GM19468 (cell line): ENCODE measurements around the gene ADAMTS9.

Experiments used
- ATAC-seq: cut with Tn5 transposase; IDR thresholded peaks from one replicate; pipeline ENCODE4 v1.9.1; 2021; ENCODE audit warnings: mild to moderate bottlenecking, moderate library complexity, moderate number of reproducible peaks; ENCODE audit not compliant: unreplicated experiment; ENCODE audit errors: extremely low read depth

Gene ADAMTS9, protein sequence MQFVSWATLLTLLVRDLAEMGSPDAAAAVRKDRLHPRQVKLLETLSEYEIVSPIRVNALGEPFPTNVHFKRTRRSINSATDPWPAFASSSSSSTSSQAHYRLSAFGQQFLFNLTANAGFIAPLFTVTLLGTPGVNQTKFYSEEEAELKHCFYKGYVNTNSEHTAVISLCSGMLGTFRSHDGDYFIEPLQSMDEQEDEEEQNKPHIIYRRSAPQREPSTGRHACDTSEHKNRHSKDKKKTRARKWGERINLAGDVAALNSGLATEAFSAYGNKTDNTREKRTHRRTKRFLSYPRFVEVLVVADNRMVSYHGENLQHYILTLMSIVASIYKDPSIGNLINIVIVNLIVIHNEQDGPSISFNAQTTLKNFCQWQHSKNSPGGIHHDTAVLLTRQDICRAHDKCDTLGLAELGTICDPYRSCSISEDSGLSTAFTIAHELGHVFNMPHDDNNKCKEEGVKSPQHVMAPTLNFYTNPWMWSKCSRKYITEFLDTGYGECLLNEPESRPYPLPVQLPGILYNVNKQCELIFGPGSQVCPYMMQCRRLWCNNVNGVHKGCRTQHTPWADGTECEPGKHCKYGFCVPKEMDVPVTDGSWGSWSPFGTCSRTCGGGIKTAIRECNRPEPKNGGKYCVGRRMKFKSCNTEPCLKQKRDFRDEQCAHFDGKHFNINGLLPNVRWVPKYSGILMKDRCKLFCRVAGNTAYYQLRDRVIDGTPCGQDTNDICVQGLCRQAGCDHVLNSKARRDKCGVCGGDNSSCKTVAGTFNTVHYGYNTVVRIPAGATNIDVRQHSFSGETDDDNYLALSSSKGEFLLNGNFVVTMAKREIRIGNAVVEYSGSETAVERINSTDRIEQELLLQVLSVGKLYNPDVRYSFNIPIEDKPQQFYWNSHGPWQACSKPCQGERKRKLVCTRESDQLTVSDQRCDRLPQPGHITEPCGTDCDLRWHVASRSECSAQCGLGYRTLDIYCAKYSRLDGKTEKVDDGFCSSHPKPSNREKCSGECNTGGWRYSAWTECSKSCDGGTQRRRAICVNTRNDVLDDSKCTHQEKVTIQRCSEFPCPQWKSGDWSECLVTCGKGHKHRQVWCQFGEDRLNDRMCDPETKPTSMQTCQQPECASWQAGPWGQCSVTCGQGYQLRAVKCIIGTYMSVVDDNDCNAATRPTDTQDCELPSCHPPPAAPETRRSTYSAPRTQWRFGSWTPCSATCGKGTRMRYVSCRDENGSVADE (N-terminal part only)

DNA sequence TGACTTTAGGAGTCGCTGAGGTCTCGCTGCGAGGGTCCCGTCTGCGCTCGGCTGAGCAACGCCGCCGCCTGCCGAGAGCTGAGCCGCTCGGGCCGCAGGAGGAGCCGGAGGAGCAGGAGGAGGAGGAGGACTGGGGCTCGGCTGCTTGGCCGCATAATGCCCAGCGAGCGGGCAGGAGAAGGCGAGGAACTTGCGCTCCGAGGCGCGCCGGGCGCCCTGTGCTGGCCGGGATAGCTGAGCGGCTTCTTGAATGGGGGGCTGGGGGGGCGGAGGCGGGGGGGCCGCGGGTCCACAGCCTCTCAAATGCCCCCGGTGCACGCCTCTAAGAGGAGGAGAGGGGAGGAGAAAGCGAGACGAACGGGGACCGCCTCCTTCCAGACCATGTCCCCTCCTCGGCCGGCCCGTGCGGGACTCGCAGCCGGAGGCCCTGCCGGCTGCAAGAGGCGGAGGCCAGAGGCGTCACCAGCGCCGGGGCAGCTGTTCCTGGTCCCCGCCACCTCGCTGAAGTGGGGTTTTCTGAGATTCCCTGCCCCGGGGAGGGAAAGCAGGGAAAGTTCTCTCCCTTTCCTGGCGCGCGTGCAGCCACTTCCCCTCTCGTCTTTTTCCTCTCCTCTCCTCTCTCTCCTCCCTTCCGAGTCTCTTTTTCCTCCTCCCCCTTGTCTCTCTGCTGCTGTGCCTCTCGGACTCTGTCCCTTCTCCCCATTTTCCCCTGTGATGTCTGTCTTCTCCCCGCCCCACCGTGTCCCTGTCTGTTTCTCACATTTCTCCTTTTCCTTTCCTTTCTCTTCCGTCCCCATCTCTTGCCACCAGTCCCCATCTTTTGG lies at the start of gene ADAMTS9:
ADAMTS9 (minus strand) TSS at position 220 of the 824 bp plus-strand sequence. CDS start 343 bp downstream, outside the sequence.
- ATAC-seq, result no peak

- no peak for ATAC-seq
Observed at GRCh38 chr3:64732576-64732975, 44.8 kb upstream of the ADAMTS9 start.

- no peak for ATAC-seq
Observed at GRCh38 chr3:64730681-64731080, 42.9 kb upstream of the ADAMTS9 start.

DNA sequence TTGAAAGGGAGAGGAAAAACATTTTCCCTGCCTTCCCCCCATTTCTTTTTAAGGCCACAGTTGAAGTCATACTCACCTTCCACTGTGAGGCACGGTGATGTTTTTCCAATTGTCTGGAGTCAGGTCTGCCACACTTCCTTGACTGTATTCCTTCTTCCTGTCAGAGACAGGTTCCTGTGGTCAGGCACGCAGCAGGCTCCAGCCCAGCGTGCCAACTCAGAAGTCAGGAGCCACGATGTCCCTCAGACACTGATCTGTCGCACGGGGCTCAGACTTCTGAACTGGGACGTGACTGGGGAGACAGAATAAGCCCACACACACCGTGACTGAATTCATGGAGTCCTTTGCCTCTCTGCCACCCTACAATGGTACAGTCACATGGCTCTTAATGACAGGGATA lies 41.2 kb upstream of the ADAMTS9 start:
- ATAC-seq, result no peak

- no peak for ATAC-seq
Observed at GRCh38 chr3:64728428-64728827, 40.6 kb upstream of the ADAMTS9 start.

DNA sequence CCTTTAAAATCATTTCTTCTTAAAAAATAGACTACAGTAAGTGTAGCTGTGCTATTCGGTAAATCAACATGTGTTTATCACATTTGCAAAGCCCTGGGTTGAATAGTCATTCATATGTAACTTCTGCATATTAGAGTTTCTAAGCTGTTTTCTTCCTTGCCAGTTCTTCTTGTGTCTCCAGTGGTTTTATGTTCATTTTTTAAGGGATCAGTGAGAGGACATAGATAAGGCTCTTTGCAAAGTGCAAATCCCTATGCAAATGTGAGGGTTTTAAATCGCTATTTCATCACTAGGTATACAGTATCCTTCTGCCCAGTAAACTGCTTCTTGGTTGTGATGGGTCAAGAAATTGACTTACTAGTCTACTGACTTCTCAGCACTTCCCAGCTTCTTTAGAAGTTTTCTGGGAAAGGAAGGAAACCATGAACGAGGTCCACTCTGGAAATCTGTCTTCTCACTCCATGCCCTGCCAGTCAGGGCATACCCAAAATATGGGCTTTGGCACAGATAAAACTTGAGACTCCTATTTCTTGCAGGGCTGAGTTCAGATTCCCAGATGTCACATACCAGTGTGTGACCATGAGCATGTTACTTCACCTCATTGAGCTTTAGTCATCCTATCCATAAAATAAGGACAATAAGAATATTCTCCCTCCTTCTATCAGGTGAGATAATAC lies 38.8 kb upstream of the ADAMTS9 start:
- no peak for ATAC-seq

DNA sequence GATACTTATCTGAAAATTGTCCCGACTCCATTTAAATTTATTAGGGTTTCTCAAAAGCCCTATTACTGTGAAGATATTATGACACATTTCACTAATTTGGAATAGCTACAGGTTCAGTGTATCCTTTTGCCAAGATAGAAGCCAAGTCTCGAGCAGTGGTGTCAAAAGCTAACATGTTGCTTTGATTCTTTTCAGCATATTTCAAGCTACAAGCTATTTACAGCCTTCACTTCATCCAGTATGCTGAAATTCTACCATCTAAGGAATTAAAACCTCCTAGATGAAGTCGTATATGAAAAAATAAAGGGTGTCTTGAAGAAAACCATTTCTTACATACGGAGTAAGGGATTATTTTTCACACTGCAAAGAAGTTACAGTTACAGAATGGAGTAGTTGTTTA lies 31.2 kb upstream of the ADAMTS9 start:
- ATAC-seq, result no peak

- ATAC-seq, result no peak
Observed at GRCh38 chr3:64717872-64718613, 30.2 kb upstream of the ADAMTS9 start.

- ATAC-seq, result no peak
Observed at GRCh38 chr3:64717411-64717810, 29.6 kb upstream of the ADAMTS9 start.

DNA sequence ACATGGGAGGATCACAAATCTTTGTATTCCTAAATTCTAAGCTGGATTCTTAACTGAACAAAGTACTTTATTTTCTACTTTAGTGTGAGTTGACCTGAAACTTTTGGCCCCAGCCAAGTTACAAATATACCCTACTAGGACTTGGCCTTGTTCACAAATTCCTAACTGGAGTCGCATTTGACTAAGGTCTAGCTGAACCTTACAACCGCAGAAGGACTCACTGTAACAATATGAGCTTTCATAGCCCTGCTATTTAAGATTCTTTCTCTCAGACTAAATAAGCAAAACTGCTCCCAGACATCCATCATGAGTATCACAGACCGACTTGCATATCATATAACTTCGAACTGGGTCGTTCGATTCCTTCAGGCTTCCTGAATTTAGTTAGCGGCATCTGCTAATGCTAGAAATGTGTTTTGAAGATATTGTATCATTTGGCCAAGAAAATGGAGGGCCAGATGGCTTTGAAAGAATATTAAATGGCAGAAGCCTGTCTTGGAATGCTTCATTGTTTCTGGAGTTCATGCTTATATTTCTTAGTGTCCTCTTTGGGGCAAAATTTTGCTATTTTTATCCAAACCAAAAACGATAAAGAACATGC lies 28.4 kb upstream of the ADAMTS9 start:
- no peak for ATAC-seq

DNA sequence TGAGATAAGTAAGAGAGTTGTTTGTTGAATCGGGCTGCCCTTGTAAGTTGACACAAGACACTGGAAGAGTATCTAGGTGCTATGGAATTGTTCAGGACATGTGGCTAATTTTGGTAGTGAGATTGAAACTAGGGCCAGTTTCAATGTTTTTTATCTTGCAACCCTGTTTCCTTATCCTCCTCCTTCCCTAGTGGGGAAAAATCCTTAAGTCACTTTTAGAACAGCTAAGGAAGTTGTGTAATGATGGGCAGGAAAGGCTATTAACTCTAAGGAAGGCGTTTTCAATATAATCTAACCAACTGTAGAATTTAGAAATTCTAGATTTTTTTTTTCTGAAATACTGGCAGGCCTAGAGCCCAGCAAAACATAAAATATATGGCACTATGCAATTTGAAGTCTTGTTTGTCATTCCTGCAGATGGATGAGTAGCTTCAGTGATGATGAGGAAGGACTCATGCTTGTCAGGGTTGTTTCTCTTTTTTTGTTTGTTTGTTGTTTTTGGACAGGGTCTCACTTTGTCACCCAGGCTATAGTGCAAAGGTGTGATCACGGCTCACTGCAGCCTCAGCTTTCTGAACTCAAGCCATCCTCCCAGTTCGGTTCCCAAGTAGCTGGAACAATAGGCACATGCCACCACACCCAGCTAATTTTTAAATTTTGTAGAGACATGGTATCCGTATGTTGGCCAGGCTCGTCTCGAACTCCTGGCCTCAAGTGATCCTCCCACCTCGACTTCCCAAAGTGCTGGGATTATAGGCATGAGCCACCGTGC lies 27.6 kb upstream of the ADAMTS9 start:
- ATAC-seq, result no peak

GRCh38 chr3:64708456-64708855 lies 20.7 kb upstream of the ADAMTS9 start:
- no peak for ATAC-seq

DNA sequence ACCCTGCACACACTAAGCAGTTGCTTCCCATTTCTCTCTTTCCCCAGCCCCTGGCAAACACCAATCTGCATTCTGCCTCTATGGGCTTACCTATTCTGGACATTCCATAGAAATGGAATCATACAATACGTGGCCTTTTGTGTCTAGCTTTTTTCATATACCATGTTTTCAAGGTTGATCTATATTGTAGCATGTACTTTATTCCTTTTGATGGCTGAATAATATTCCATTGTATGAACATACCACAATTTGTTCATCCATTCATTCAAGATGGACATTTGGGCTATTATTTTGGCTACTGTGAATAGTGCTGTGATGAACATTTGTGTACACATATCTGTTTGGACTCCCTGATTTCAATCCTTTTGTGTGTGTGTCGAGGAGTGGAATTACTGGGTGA lies 18.1 kb upstream of the ADAMTS9 start:
- ATAC-seq, result no peak

GRCh38 chr3:64696896-64697295 lies 9.1 kb upstream of the ADAMTS9 start:
- no peak for ATAC-seq

DNA sequence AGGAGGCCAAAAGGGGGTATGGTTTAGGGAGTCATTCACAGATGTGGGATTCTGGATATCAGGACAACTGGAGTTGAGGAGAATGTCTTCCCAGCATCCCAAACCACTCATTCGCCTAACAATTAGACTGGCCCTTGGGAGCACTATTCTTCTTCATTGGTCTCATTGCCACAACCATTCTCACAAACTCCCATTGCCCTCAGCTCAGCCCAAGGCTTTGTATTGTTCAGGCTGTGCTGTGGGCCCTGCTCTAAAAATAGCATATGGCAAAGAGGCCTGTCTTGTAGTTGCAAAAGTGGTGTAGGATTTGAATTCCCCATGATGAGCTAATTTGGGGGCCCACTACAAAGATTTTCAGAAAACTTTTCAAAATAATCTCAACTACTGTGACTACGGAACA lies 6.3 kb upstream of the ADAMTS9 start:
- no peak for ATAC-seq

DNA sequence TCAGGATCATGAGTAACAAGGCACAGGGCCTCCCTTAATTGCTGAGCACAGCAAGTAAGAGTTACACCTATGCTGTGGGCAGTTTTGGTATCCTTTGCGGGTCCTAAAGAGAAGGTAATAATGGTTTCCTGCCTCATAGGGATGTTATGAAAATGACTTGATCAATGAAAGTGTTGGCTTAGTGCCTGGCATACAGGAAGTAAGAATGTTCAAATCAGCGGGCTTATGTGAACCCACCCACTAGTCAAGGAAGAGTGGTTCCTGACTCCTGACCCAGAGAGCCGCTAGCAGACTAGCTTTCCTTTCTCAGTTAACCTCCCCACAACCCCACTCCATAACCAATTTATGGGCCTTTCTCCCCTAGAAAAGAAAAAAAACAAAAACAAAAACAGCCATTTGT lies 5.2 kb upstream of the ADAMTS9 start:
- ATAC-seq, result no peak

DNA sequence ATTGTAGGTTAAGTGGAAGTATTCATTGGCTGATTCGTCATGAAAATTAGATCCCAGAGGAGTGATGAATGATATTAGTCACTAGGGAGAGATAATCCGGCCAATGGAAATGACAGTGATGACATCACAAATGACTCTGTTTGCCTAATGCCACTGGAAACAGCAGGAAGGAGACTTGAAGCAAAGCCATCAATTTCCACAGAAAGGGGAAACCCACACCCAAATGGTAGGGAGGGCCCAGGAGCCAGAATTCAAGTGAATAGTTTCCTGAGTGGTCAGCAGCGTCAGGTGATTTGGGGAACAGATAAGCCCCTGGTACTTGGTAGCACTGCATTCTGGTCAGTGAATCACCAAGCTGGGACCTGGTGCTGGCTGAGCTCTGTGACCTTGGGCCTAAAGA lies 3.3 kb upstream of the ADAMTS9 start:
- no peak for ATAC-seq
